Panc1 (cell line): ENCODE results near the gene ASCC1. TPM values are rescaled to one million over a fixed set of nuclear protein-coding genes. Genes with fewer than 3 reads are reported as not detected.
"Not testable (repeated sequence)": the region's sequence is repeated elsewhere in the genome, so short reads cannot be mapped to it uniquely, and the experiment has no call there.

Source experiments
- ATAC-seq: fragments of 200-7000 bp; cut with Tn5 transposase; 2 replicates; pipeline ENCODE4 v1.9.1; 2020; ENCODE audit warnings: mild to moderate bottlenecking, moderate library complexity
- BruUV-seq: library from RNA; stranded (reverse); fragments of 400-500 nt; replicated peaks from 2 replicates; lab custom pipeline; 2021; lab: Mats Ljungman, UMichigan
- CTCF ChIA-PET: fragments of 300-600 bp; sonication (Branson Sonifier 250); formaldehyde crosslinking; loops from one replicate; lab custom pipeline; 2022; ENCODE audit warnings: antibody characterized with exemption; lab: Charles Lee
- POLR2A ChIA-PET: fragments of 300-600 bp; sonication (Branson Sonifier 250); formaldehyde crosslinking; loops from one replicate; lab custom pipeline; 2022; ENCODE audit warnings: antibody characterized with exemption; lab: Charles Lee
- DNase-seq: peaks from one replicate; pipeline ENCODE4 v3.0.0-alpha.2; 2010; ENCODE audit warnings: low read depth, low spot score
- H3K27ac ChIP-seq: 2 replicates; pipeline ENCODE4 v1.5.1; 2011; ENCODE audit warnings: mild to moderate bottlenecking, low read length, inconsistent platforms
- H3K27me3 ChIP-seq: fragments of 200-500 bp; sonication (Bioruptor generic); 2 replicates; pipeline ENCODE4 v1.6.0; 2014; ENCODE audit warnings: low read length, inconsistent platforms; ENCODE audit not compliant: control insufficient read depth, insufficient read depth
- H3K36me3 ChIP-seq: fragments of 200-500 bp; sonication (Bioruptor generic); 2 replicates; pipeline ENCODE4 v1.5.1; 2014; ENCODE audit warnings: inconsistent platforms, mild to moderate bottlenecking, low read length, moderate library complexity; ENCODE audit not compliant: control insufficient read depth, insufficient read depth
- H3K4me1 ChIP-seq: 2 replicates; pipeline ENCODE4 v1.5.1; 2011; ENCODE audit warnings: inconsistent platforms, mild to moderate bottlenecking, low read length, moderate library complexity; ENCODE audit not compliant: control insufficient read depth, insufficient read depth
- H3K4me3 ChIP-seq, 2 experiments: 2 replicates each; pipeline ENCODE4 v1.5.1; 2011 to 2012; ENCODE audit warnings: low read depth in 2 of 2, low read length in 2 of 2, mild to moderate bottlenecking in 2 of 2, inconsistent platforms in 1 of 2, moderate library complexity in 1 of 2
- H3K9me3 ChIP-seq: fragments of 200-500 bp; sonication (Bioruptor generic); 2 replicates; pipeline ENCODE4 v1.5.1; 2014; ENCODE audit warnings: low read depth, mild to moderate bottlenecking, inconsistent platforms, low read length, moderate library complexity; ENCODE audit not compliant: control insufficient read depth, insufficient read depth
- CTCF ChIP-seq: fragments of 450-650 bp; IDR thresholded peaks from 2 replicates; pipeline ENCODE4 v1.5.1; 2017; ENCODE audit warnings: mild to moderate bottlenecking
- POLR2AphosphoS5 ChIP-seq: IDR thresholded peaks from 2 replicates; pipeline ENCODE4 v1.6.1; 2012; ENCODE audit warnings: mild to moderate bottlenecking, low read depth, low read length, moderate library complexity
- REST ChIP-seq, 2 experiments: IDR thresholded peaks; 2 replicates each; pipeline ENCODE4 v1.6.1; 2011 to 2012; ENCODE audit warnings: low read depth in 2 of 2, control low read depth in 1 of 2, low read length in 1 of 2, mild to moderate bottlenecking in 1 of 2, moderate library complexity in 1 of 2; ENCODE audit not compliant: insufficient read depth in 1 of 2
- SIN3A ChIP-seq: IDR thresholded peaks from 2 replicates; pipeline ENCODE4 v1.6.1; 2012; ENCODE audit warnings: low read depth, mild to moderate bottlenecking, low read length, moderate library complexity, borderline replicate concordance; ENCODE audit not compliant: insufficient read depth
- TCF7L2 ChIP-seq: IDR thresholded peaks from 2 replicates; pipeline ENCODE4 v1.6.1; 2011; ENCODE audit warnings: mild to moderate bottlenecking, low read depth, low read length, inconsistent platforms
- in situ Hi-C: cut with HindIII; loops from 2 replicates; pipeline ENCODE4 v1.10.0; 2016; ENCODE audit warnings: low sequenced_read_pairs, low pct_unique_long_range_greater_than_20kb
- intact Hi-C: fragments of 100-400 bp; cut with micrococcal nuclease; formaldehyde crosslinking; loops from one replicate; pipeline ENCODE4 v1.10.0; 2022; ENCODE audit not compliant: unreplicated experiment
- total RNA-seq: library from RNA; stranded (reverse); gene quantifications from one replicate; pipeline ENCODE4 v1.2.1, GENCODE V29; 2021; ENCODE audit not compliant: unreplicated experiment

ASCC1 gene
- total RNA-seq, 1 experiment from 2014 or later = 114 TPM

GRCh38 chr10:72208526-72208925 lies 7.5 kb downstream of the ASCC1 start:
- DNase-seq, POLR2A ChIA-PET, H3K27me3 ChIP-seq, H3K4me1 ChIP-seq, ATAC-seq, H3K9me3 ChIP-seq, in situ Hi-C loops, CTCF ChIA-PET, BruUV-seq, H3K4me3 ChIP-seq: not testable (repeated sequence)
- Histone ChIP-seq H3K36me3 (peaks cover 23% of the 10 kb centered on the region), H3K27ac (peak overlapping the region; percentile 40)
- intact Hi-C loops = loop anchor here (10.0 kb wide), 1 partner anchor 84 kb away; no protein-coding TSS in a partner anchor

GRCh38 chr10:72206511-72207229 lies 9.4 kb downstream of the ASCC1 start:
- ChIA-PET POLR2A (no interaction called here), CTCF (no interaction called here)
- ATAC-seq (no peak), DNase-seq (no peak)
- Histone ChIP-seq H3K4me1 (peaks cover 4% of the 10 kb centered on the region), H3K36me3 (peaks cover 32% of the 10 kb centered on the region), H3K27ac (peak overlapping the region; percentile 25; the same call in 1 of the 2 replicates), H3K4me3 (no peak overlapping the region), H3K9me3 (no peaks in the 10 kb centered on the region), H3K27me3 (no peaks in the 10 kb centered on the region)
- in situ Hi-C loops = no loop called here
- TF ChIP-seq POLR2AphosphoS5 = no peak
- no peak for TF ChIP-seq CTCF
- TF ChIP-seq SIN3A = no peak
- TF ChIP-seq REST (IDR thresholded peaks at IDR 0.05; ENCODE audit: insufficient read depth in 1 of 2, low read depth in 2 of 2, low read length in 1 of 2) = no peak
- TF ChIP-seq TCF7L2 = no peak
- intact Hi-C loops = loop anchor here (10.0 kb wide), 1 partner anchor 82 kb away; no protein-coding TSS in a partner anchor
- BruUV-seq = no TSS peak

GRCh38 chr10:72204724-72205123 lies 11.4 kb downstream of the ASCC1 start:
- Histone ChIP-seq H3K4me3 (no peak overlapping the region), H3K36me3 (peaks cover 25% of the 10 kb centered on the region), H3K4me1 (no peaks in the 10 kb centered on the region), H3K27ac (peak overlapping the region; percentile 52), H3K9me3 (no peaks in the 10 kb centered on the region), H3K27me3 (no peaks in the 10 kb centered on the region)
- intact Hi-C loops = loop anchor here (10.0 kb wide), 1 partner anchor 80 kb away; no protein-coding TSS in a partner anchor
- in situ Hi-C loops = no loop called here
- POLR2A ChIA-PET = no interaction called here
- DNase-seq (no peak), ATAC-seq (no peak)
- no TSS peak for BruUV-seq
- CTCF ChIA-PET = no interaction called here
- no peak for TF ChIP-seq TCF7L2
- no peak for TF ChIP-seq SIN3A
- no peak for TF ChIP-seq POLR2AphosphoS5
- TF ChIP-seq REST (IDR thresholded peaks at IDR 0.05; ENCODE audit: insufficient read depth in 1 of 2, low read depth in 2 of 2, low read length in 1 of 2) = no peak
- TF ChIP-seq CTCF = no peak
